Ascending aorta (tissue), 2 donors: Measurements from ENCODE around the gene TMEM19. TPM values are rescaled to one million over a fixed set of nuclear protein-coding genes. Genes with fewer than 3 reads are reported as not detected.

Experiments
- DNase-seq, 2 donors: peaks; one replicate each; pipeline ENCODE4 v3.0.0-alpha.2; 2019; ENCODE audit warnings: low spot score in 2 of 2
- H3K27ac ChIP-seq, 2 donors: fragments of 200-600 bp; sonication (generic); one replicate each; pipeline ENCODE4 v1.5.1; 2016 to 2017; ENCODE audit warnings: mild to moderate bottlenecking in 1 of 2
- H3K27me3 ChIP-seq: fragments of 200-600 bp; sonication (generic); one replicate; pipeline ENCODE4 v1.5.1; 2017
- H3K36me3 ChIP-seq, 2 donors: fragments of 200-600 bp; sonication (generic); one replicate each; pipeline ENCODE4 v1.5.1; 2016
- H3K4me1 ChIP-seq, 2 donors: fragments of 200-600 bp; sonication (generic); one replicate each; pipeline ENCODE4 v1.5.1; 2016 to 2017; ENCODE audit warnings: mild to moderate bottlenecking in 1 of 2
- H3K4me3 ChIP-seq, 2 donors: fragments of 200-600 bp; sonication (generic); one replicate each; pipeline ENCODE4 v1.5.1; 2016 to 2017; ENCODE audit warnings: mild to moderate bottlenecking in 1 of 2
- H3K9me3 ChIP-seq, 2 donors: fragments of 200-600 bp; sonication (generic); one replicate each; pipeline ENCODE4 v1.5.1; 2016
- CTCF ChIP-seq, 3 experiments: fragments of 200-600 bp in 2 of 3; fragments of 450-650 bp in 1 of 3; sonication (generic) in 2 of 3; IDR thresholded peaks; one replicate each; pipeline ENCODE4 v1.5.1; 2016 to 2019; ENCODE audit warnings: antibody characterized with exemption in 3 of 3, mild to moderate bottlenecking in 1 of 3, moderate library complexity in 1 of 3
- intact Hi-C: fragments of 100-400 bp; cut with DNase I; formaldehyde crosslinking; loops from one replicate; pipeline ENCODE4 v1.15.1; 2023
- total RNA-seq: library from RNA; depleted of rRNA; stranded (reverse); fragments of >200 nt; gene quantifications from one replicate; pipeline ENCODE4 v1.1.0, GENCODE V29; 2016

TMEM19 gene
- total RNA-seq, 1 donor from 2014 or later = 14.5 TPM

- Histone ChIP-seq H3K27me3 (no peaks in the 10 kb centered on the region), H3K4me3 (no peak overlapping the region), H3K36me3 (peaks cover 55 to 64% of the 10 kb centered on the region in 2 donors), H3K9me3 (no peaks in the 10 kb centered on the region), H3K27ac (no peak overlapping the region), H3K4me1 (no peaks in the 10 kb centered on the region)
- intact Hi-C loops = no loop called here
- DNase-seq = no peak
- no peak for TF ChIP-seq CTCF (IDR thresholded peaks at IDR 0.05)
Measured at GRCh38 chr12:71641390-71641789, 44.5 kb upstream of the TMEM19 start.

DNA sequence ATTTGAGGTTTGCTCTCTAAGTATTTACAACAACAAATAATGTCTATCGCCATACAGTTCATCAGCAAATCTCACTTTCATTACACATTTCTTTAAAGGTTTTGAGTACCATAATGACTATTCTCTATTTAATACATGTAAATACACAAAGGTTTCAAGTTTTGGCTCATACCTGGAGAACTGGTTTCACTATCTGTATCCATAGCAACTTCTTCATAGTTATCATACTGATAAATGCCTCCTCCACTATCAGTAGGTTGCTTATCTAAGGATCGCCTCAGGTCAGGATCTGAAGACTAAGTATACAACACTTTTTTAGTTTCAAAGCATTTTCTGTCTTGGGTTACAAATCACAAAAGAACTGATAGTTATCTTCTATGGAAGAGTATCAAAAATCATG lies 43.6 kb upstream of the TMEM19 start:
- Histone ChIP-seq H3K4me3 (no peak overlapping the region), H3K9me3 (no peaks in the 10 kb centered on the region), H3K4me1 (no peaks in the 10 kb centered on the region), H3K36me3 (peaks cover 52 to 64% of the 10 kb centered on the region in 2 donors), H3K27me3 (no peaks in the 10 kb centered on the region), H3K27ac (no peak overlapping the region)
- intact Hi-C loops = no loop called here
- no peak for DNase-seq
- no peak for TF ChIP-seq CTCF (IDR thresholded peaks at IDR 0.05)

DNA sequence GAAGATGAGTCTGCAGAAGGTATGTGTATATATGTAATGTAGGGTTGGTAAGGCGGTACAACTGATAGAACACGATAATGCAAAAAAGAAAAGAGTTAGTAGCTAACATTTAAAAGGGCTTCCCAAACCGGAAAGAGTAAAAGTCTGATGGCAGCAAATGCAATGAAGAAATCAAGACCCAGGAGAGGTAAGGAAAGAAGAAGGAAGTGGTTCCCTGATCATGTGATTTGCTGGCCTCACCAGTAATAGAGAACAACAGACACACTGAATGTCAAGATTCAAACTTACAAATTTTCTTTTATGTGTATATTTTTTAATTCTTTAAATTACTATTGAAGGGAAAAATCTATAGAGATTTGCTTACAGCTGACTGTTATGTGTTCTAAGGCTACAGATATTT lies 40.6 kb upstream of the TMEM19 start:
- no peak for DNase-seq
- Histone ChIP-seq H3K36me3 (peaks cover 44 to 54% of the 10 kb centered on the region in 2 donors), H3K9me3 (no peaks in the 10 kb centered on the region), H3K4me3 (no peak overlapping the region), H3K4me1 (no peaks in the 10 kb centered on the region), H3K27ac (no peak overlapping the region), H3K27me3 (no peaks in the 10 kb centered on the region)
- intact Hi-C loops = no loop called here
- TF ChIP-seq CTCF (IDR thresholded peaks at IDR 0.05) = no peak

GRCh38 chr12:71646512-71646911 lies 39.4 kb upstream of the TMEM19 start:
- no peak overlapping the region for H3K4me3 ChIP-seq
- no peak overlapping the region for H3K27ac ChIP-seq
- intact Hi-C loops = no loop called here
- no peaks in the 10 kb centered on the region for H3K27me3 ChIP-seq
- H3K9me3 ChIP-seq = no peaks in the 10 kb centered on the region
- H3K36me3 ChIP-seq = peaks cover 45 to 46% of the 10 kb centered on the region in 2 donors
- no peak for TF ChIP-seq CTCF (IDR thresholded peaks at IDR 0.05)
- no peak for DNase-seq
- no peaks in the 10 kb centered on the region for H3K4me1 ChIP-seq

- no peaks in the 10 kb centered on the region for H3K27me3 ChIP-seq
- H3K4me3 ChIP-seq = no peak overlapping the region
- no peaks in the 10 kb centered on the region for H3K4me1 ChIP-seq
- no peak for TF ChIP-seq CTCF (IDR thresholded peaks at IDR 0.05)
- H3K9me3 ChIP-seq = peaks cover 0 to 2% of the 10 kb centered on the region in 2 donors
- no peak overlapping the region for H3K27ac ChIP-seq
- DNase-seq = no peak
- H3K36me3 ChIP-seq = peaks cover 29 to 30% of the 10 kb centered on the region in 2 donors
- intact Hi-C loops = no loop called here
Measured at GRCh38 chr12:71648537-71648936, 37.3 kb upstream of the TMEM19 start.

GRCh38 chr12:71649401-71649800 lies 36.5 kb upstream of the TMEM19 start:
- intact Hi-C loops = no loop called here
- no peak overlapping the region for H3K27ac ChIP-seq
- no peaks in the 10 kb centered on the region for H3K27me3 ChIP-seq
- no peak for DNase-seq
- H3K4me1 ChIP-seq = no peaks in the 10 kb centered on the region
- H3K4me3 ChIP-seq = no peak overlapping the region
- no peak for TF ChIP-seq CTCF (IDR thresholded peaks at IDR 0.05)
- H3K9me3 ChIP-seq = peaks cover 0 to 4% of the 10 kb centered on the region in 2 donors
- H3K36me3 ChIP-seq = peaks cover 26 to 29% of the 10 kb centered on the region in 2 donors
